HUES64 (cell line): ENCODE measurements around the gene NPM3.
A peak's percentile ranks its signal among the peaks of the same experiment; 100 is the strongest.

Experiments
- H3K27ac ChIP-seq: 2 replicates; pipeline ENCODE4 v1.7.0; 2013; ENCODE audit warnings: low read depth, low read length, inconsistent platforms
- H3K27me3 ChIP-seq: 2 replicates; pipeline ENCODE4 v1.6.1; 2013; ENCODE audit warnings: mild to moderate bottlenecking, low read length; ENCODE audit not compliant: insufficient read depth
- H3K36me3 ChIP-seq: 2 replicates; pipeline ENCODE4 v1.6.1; 2013; ENCODE audit warnings: mild to moderate bottlenecking, low read length; ENCODE audit not compliant: insufficient read depth
- H3K4me1 ChIP-seq: 2 replicates; pipeline ENCODE4 v1.6.1; 2013; ENCODE audit warnings: mild to moderate bottlenecking, low read length, moderate library complexity; ENCODE audit not compliant: insufficient read depth
- H3K4me3 ChIP-seq: 2 replicates; pipeline ENCODE4 v1.5.1; 2013; ENCODE audit warnings: mild to moderate bottlenecking, low read length, moderate library complexity
- H3K9ac ChIP-seq: 2 replicates; pipeline ENCODE4 v1.6.1; 2013; ENCODE audit warnings: mild to moderate bottlenecking, low read depth, low read length
- H3K9me3 ChIP-seq: 2 replicates; pipeline ENCODE4 v1.6.1; 2013; ENCODE audit warnings: low read depth, low read length; ENCODE audit not compliant: insufficient read depth
- WGBS: fragments of 150-250, 120-280 bp; methylation state at CpG from one replicate; pipeline ENCODE4 v1.1.7; 2013; ENCODE audit warnings: missing lambda C conversion rate; 5-methylcytosine and 5-hydroxymethylcytosine counted together

Gene NPM3

GRCh38 chr10:101818872-101819633 is 35.8 kb upstream of the NPM3 start:
- Histone ChIP-seq H3K27ac (peak overlapping the region; percentile 73), H3K27me3 (no peaks in the 10 kb centered on the region), H3K36me3 (no peaks in the 10 kb centered on the region), H3K9me3 (no peaks in the 10 kb centered on the region), H3K4me1 (peaks cover 10% of the 10 kb centered on the region), H3K9ac (peak overlapping the region; percentile 47), H3K4me3 (peak overlapping the region; percentile 95)
- 23% methylated on average over 14 of the region's 14 CpGs for WGBS

GRCh38 chr10:101818119-101818871 is 35.0 kb upstream of the NPM3 start, which contains the start of gene OGA:
TSS of gene OGA (minus strand) at chr10:101818444. CDS start at chr10:101818022, 422 bp downstream.
- under 1% methylated on average over 47 of the region's 47 CpGs for WGBS

GRCh38 chr10:101817337-101818118 is 34.3 kb upstream of the NPM3 start:
- H3K4me1 ChIP-seq, result peaks cover 19% of the 10 kb centered on the region
- H3K4me3 ChIP-seq, result peak overlapping the region; percentile 95
- no peaks in the 10 kb centered on the region for H3K9me3 ChIP-seq
- H3K9ac ChIP-seq, result peak overlapping the region; percentile 99
- no peaks in the 10 kb centered on the region for H3K27me3 ChIP-seq
- H3K36me3 ChIP-seq, result peaks cover 11% of the 10 kb centered on the region
- peak overlapping the region; percentile 94 for H3K27ac ChIP-seq
- under 1% methylated on average over 43 of the region's 44 CpGs for WGBS

More at GRCh38 chr10:101818119-101818871, 35.0 kb upstream of the NPM3 start, which contains the start of gene OGA:
- Histone ChIP-seq H3K27me3 (no peaks in the 10 kb centered on the region), H3K36me3 (peaks cover 3% of the 10 kb centered on the region; the same call in 1 of the 2 replicates), H3K9me3 (no peaks in the 10 kb centered on the region), H3K9ac (peak within 1 kb of the TSS; percentile 99), H3K27ac (peak within 1 kb of the TSS; percentile 94), H3K4me3 (peak within 1 kb of the TSS; percentile 95), H3K4me1 (peaks cover 13% of the 10 kb centered on the region)

GRCh38 chr10:101816913-101817336 is 33.7 kb upstream of the NPM3 start:
- peaks cover 17% of the 10 kb centered on the region for H3K36me3 ChIP-seq
- H3K9ac ChIP-seq, result peak overlapping the region; percentile 99
- peaks cover 21% of the 10 kb centered on the region for H3K4me1 ChIP-seq
- no peaks in the 10 kb centered on the region for H3K9me3 ChIP-seq
- H3K27me3 ChIP-seq, result no peaks in the 10 kb centered on the region
- H3K4me3 ChIP-seq, result peak overlapping the region; percentile 95
- 3% methylated on average over 14 of the region's 14 CpGs for WGBS
- H3K27ac ChIP-seq, result no peak overlapping the region

GRCh38 chr10:101816376-101816775 is 33.1 kb upstream of the NPM3 start:
- no peaks in the 10 kb centered on the region for H3K27me3 ChIP-seq
- H3K9ac ChIP-seq, result peak overlapping the region; percentile 99
- no peaks in the 10 kb centered on the region for H3K9me3 ChIP-seq
- H3K27ac ChIP-seq, result no peak overlapping the region
- H3K36me3 ChIP-seq, result peaks cover 22% of the 10 kb centered on the region
- peak overlapping the region; percentile 95 for H3K4me3 ChIP-seq
- WGBS, result 3% methylated on average over 4 of the region's 5 CpGs
- H3K4me1 ChIP-seq, result peaks cover 21% of the 10 kb centered on the region

GRCh38 chr10:101814466-101815071 is 31.3 kb upstream of the NPM3 start:
- peaks cover 21% of the 10 kb centered on the region for H3K4me1 ChIP-seq
- H3K4me3 ChIP-seq, result peak overlapping the region; percentile 95
- 90% methylated on average over 8 of the region's 8 CpGs for WGBS
- no peak overlapping the region for H3K27ac ChIP-seq
- peaks cover 40% of the 10 kb centered on the region for H3K36me3 ChIP-seq
- H3K9ac ChIP-seq, result no peak overlapping the region
- H3K27me3 ChIP-seq, result no peaks in the 10 kb centered on the region
- no peaks in the 10 kb centered on the region for H3K9me3 ChIP-seq

- H3K9me3 ChIP-seq, result no peaks in the 10 kb centered on the region
- peaks cover 60% of the 10 kb centered on the region for H3K36me3 ChIP-seq
- H3K4me3 ChIP-seq, result no peak overlapping the region
- no peak overlapping the region for H3K27ac ChIP-seq
- H3K27me3 ChIP-seq, result no peaks in the 10 kb centered on the region
- 96% methylated on average over 3 of the region's 4 CpGs for WGBS
- H3K9ac ChIP-seq, result no peak overlapping the region
- peaks cover 21% of the 10 kb centered on the region for H3K4me1 ChIP-seq
Observed at GRCh38 chr10:101812606-101813005, 29.4 kb upstream of the NPM3 start.

- H3K27ac ChIP-seq, result no peak overlapping the region
- peaks cover 97% of the 10 kb centered on the region for H3K36me3 ChIP-seq
- H3K27me3 ChIP-seq, result no peaks in the 10 kb centered on the region
- no peaks in the 10 kb centered on the region for H3K9me3 ChIP-seq
- no peaks in the 10 kb centered on the region for H3K4me1 ChIP-seq
- WGBS, result 92% methylated on average over 1 of the region's 1 CpG
- no peak overlapping the region for H3K9ac ChIP-seq
- no peak overlapping the region for H3K4me3 ChIP-seq
Observed at GRCh38 chr10:101807158-101807557, 23.9 kb upstream of the NPM3 start.

GRCh38 chr10:101803511-101803910 is 20.3 kb upstream of the NPM3 start:
- H3K4me1 ChIP-seq, result no peaks in the 10 kb centered on the region
- H3K9ac ChIP-seq, result no peak overlapping the region
- no peak overlapping the region for H3K4me3 ChIP-seq
- 97% methylated on average over 4 of the region's 4 CpGs for WGBS
- H3K27me3 ChIP-seq, result no peaks in the 10 kb centered on the region
- peaks cover 98% of the 10 kb centered on the region for H3K36me3 ChIP-seq
- H3K27ac ChIP-seq, result no peak overlapping the region
- no peaks in the 10 kb centered on the region for H3K9me3 ChIP-seq

GRCh38 chr10:101797403-101798059 is 14.3 kb upstream of the NPM3 start:
- H3K9me3 ChIP-seq, result no peaks in the 10 kb centered on the region
- 97% methylated on average over 4 of the region's 4 CpGs for WGBS
- H3K36me3 ChIP-seq, result peaks cover 100% of the 10 kb centered on the region
- no peak overlapping the region for H3K27ac ChIP-seq
- no peaks in the 10 kb centered on the region for H3K4me1 ChIP-seq
- no peak overlapping the region for H3K4me3 ChIP-seq
- no peaks in the 10 kb centered on the region for H3K27me3 ChIP-seq
- no peak overlapping the region for H3K9ac ChIP-seq
